Activated CD8-positive, alpha-beta T cell treated with anti-CD3 and anti-CD28 coated beads for 36 hours (primary cell): Measurements from ENCODE around the gene SETBP1. TPM values are rescaled to one million over a fixed set of nuclear protein-coding genes. Genes with fewer than 3 reads are reported as not detected.

Experiments
- ATAC-seq: fragments of 200-7000 bp; cut with Tn5 transposase; one replicate; pipeline ENCODE4 v1.10.0; 2021; ENCODE audit warnings: mild to moderate bottlenecking, moderate library complexity
- CTCF ChIA-PET: fragments of 350-600 bp; sonication (Branson Sonifier 250); formaldehyde crosslinking; loops from one replicate; lab custom pipeline; 2021; ENCODE audit warnings: antibody characterized with exemption; lab: Charles Lee
- POLR2A ChIA-PET: fragments of 350-600 bp; sonication (Branson Sonifier 250); formaldehyde crosslinking; loops from one replicate; lab custom pipeline; 2021; ENCODE audit warnings: antibody characterized with exemption; lab: Charles Lee
- DNase-seq: peaks from one replicate; pipeline ENCODE4 v3.0.0-alpha.2; 2020
- H3K27ac Mint-ChIP-seq: one replicate; pipeline ENCODE4 v1.8.0; 2021; ENCODE audit warnings: mild to moderate bottlenecking, mixed read lengths
- H3K27me3 Mint-ChIP-seq: one replicate; pipeline ENCODE4 v1.8.0; 2021; ENCODE audit warnings: mixed read lengths
- H3K36me3 Mint-ChIP-seq: one replicate; pipeline ENCODE4 v1.8.0; 2021; ENCODE audit warnings: low read depth, mixed read lengths
- H3K4me1 Mint-ChIP-seq: one replicate; pipeline ENCODE4 v1.8.0; 2021; ENCODE audit warnings: low read depth, mixed read lengths
- H3K4me3 Mint-ChIP-seq: one replicate; pipeline ENCODE4 v1.8.0; 2021; ENCODE audit warnings: mild to moderate bottlenecking, moderate library complexity, mixed read lengths
- H3K9me3 Mint-ChIP-seq: one replicate; pipeline ENCODE4 v1.8.0; 2021; ENCODE audit warnings: mixed read lengths
- intact Hi-C: fragments of 100-400 bp; cut with micrococcal nuclease; formaldehyde crosslinking; loops from one replicate; pipeline ENCODE4 v1.10.0; 2022
- total RNA-seq, 2 experiments: library from RNA; stranded (reverse); gene quantifications; one replicate each; pipeline ENCODE4 v1.2.3, GENCODE V29; 2021
- TF ChIP-seq, protein P1 (sequence below): fragments of 200-600 bp; IDR thresholded peaks from one replicate; pipeline ENCODE4 v1.8.0; 2022; ENCODE audit warnings: antibody characterized with exemption, mild to moderate bottlenecking

Gene SETBP1
- total RNA-seq, 2 experiments from 2014 or later = 10.2 to 10.4 TPM

DNA sequence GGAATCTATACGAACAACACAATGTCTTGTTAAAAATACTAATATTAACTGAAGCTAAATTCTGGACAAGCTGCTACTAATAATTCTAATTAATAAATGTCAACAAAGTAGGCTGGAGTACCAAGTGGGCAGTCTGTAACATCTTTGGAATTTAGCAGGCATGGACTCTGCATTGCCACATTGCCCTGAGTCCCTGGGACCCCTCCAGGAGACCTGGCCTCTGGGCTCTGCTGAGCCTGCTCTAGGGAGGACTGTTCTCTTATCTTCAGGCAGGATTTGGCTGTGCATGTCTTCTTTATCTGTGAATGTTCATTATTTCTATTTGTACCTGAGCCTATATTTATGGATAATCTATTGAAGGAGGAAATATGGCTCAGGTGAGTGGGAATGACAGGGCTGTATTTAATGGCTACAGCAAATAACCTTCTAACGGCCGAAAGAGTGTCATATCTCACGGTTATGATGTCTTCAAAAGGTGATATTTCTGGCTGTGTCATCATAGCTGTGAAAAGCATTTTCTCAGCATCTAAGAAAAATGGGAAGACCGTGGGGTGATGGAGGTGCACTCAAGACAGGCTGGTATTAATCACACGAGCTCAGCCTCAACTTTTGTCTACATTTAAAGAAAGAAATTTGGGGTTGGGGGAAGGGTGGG, 28.6 kb upstream of the SETBP1 start:
- no peaks in the 10 kb centered on the region for H3K36me3 Mint-ChIP-seq
- intact Hi-C loops = no loop called here
- ChIA-PET CTCF (interaction anchor here (1.8 kb wide), 1 partner anchor 27 kb away, joined by 4 read pairs; no protein-coding TSS in a partner anchor), POLR2A (no interaction called here)
- ATAC-seq (no peak), DNase-seq (no peak)
- TF ChIP-seq, protein P1, sequence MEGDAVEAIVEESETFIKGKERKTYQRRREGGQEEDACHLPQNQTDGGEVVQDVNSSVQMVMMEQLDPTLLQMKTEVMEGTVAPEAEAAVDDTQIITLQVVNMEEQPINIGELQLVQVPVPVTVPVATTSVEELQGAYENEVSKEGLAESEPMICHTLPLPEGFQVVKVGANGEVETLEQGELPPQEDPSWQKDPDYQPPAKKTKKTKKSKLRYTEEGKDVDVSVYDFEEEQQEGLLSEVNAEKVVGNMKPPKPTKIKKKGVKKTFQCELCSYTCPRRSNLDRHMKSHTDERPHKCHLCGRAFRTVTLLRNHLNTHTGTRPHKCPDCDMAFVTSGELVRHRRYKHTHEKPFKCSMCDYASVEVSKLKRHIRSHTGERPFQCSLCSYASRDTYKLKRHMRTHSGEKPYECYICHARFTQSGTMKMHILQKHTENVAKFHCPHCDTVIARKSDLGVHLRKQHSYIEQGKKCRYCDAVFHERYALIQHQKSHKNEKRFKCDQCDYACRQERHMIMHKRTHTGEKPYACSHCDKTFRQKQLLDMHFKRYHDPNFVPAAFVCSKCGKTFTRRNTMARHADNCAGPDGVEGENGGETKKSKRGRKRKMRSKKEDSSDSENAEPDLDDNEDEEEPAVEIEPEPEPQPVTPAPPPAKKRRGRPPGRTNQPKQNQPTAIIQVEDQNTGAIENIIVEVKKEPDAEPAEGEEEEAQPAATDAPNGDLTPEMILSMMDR = no peak
- H3K27me3 Mint-ChIP-seq = no peaks in the 10 kb centered on the region
- H3K27ac Mint-ChIP-seq = no peak overlapping the region
- no peaks in the 10 kb centered on the region for H3K4me1 Mint-ChIP-seq
- H3K9me3 Mint-ChIP-seq = no peaks in the 10 kb centered on the region
- H3K4me3 Mint-ChIP-seq = no peak overlapping the region

DNA sequence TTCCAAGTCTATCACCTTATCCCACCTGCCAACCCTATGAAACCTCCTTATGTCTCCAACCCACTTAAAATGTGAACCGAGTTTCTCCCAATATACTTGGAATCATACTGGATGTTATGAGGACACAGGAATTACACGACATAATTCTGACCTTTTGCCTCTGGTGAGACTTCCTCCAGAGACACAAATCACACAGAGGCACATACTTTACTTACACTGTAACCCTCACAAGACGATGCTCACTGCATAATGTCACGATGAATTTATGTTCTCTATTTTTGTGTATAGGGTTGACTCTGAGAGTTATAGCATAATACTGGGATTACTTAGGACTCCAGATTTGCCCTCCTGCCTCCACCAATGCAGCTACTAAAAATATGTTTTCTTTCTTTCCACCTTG, 28.0 kb upstream of the SETBP1 start:
- H3K36me3 Mint-ChIP-seq = no peaks in the 10 kb centered on the region
- CTCF ChIA-PET = no interaction called here
- TF ChIP-seq, protein P1 = no peak
- intact Hi-C loops = no loop called here
- H3K27me3 Mint-ChIP-seq = no peaks in the 10 kb centered on the region
- no peak overlapping the region for H3K27ac Mint-ChIP-seq
- DNase-seq = no peak
- ATAC-seq = no peak
- H3K4me3 Mint-ChIP-seq = no peak overlapping the region
- no peaks in the 10 kb centered on the region for H3K9me3 Mint-ChIP-seq
- no peaks in the 10 kb centered on the region for H3K4me1 Mint-ChIP-seq
- POLR2A ChIA-PET = interaction anchor here (0.6 kb wide), 1 partner anchor 40 kb away, joined by 3 read pairs; no protein-coding TSS in a partner anchor

DNA sequence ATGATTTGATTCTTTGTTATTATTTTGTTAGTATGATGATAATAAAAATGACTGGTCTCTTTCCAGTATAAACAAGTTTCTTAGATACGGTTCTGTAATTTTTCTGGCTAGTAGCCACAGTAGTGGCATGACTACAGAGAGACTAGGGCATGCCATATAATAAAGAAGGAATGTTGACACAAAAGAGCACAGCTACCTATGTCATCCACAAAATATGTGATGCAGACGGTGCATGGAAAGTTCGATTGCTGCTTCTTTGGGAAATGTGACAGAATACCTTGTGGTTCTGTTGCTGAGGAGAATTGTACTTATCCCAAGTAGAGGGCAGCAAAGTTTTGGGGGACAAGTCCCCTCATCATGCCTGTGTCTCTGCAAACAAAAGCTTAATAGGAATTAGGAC, 26.1 kb upstream of the SETBP1 start:
- ATAC-seq (no peak), DNase-seq (no peak)
- no peaks in the 10 kb centered on the region for H3K27me3 Mint-ChIP-seq
- no peak overlapping the region for H3K4me3 Mint-ChIP-seq
- H3K27ac Mint-ChIP-seq = no peak overlapping the region
- H3K9me3 Mint-ChIP-seq = no peaks in the 10 kb centered on the region
- CTCF ChIA-PET = interaction anchor here (0.9 kb wide), 2 partner anchors 25 to 26 kb away, joined by 3 read pairs; no protein-coding TSS in a partner anchor
- TF ChIP-seq, protein P1 = no peak
- intact Hi-C loops = no loop called here
- POLR2A ChIA-PET = no interaction called here
- no peaks in the 10 kb centered on the region for H3K4me1 Mint-ChIP-seq
- H3K36me3 Mint-ChIP-seq = no peaks in the 10 kb centered on the region

DNA sequence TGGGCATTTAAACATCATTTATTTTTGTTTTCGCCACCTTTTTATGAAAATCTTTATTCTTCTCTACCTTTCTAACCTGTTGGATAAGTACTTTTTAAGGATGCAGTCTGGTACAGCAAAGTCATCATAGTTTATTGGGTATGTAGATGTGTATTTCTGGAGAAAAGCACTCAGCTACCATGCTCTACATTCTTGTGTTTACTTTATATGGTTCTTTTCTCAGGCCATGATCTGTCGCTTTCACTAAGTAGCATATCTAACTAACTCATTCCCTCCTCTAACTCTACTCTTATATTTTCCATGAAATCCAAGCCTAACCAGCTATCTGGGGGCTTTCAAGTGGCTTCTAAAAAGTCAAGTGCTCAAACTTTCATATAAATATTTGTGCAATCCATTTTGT, 25.3 kb upstream of the SETBP1 start:
- intact Hi-C loops = no loop called here
- H3K27me3 Mint-ChIP-seq = no peaks in the 10 kb centered on the region
- CTCF ChIA-PET = interaction anchor here (0.9 kb wide), 2 partner anchors 24 to 27 kb away, joined by 3 read pairs; no protein-coding TSS in a partner anchor
- H3K4me3 Mint-ChIP-seq = no peak overlapping the region
- POLR2A ChIA-PET = no interaction called here
- no peaks in the 10 kb centered on the region for H3K9me3 Mint-ChIP-seq
- TF ChIP-seq, protein P1 = no peak
- no peaks in the 10 kb centered on the region for H3K36me3 Mint-ChIP-seq
- ATAC-seq (no peak), DNase-seq (no peak)
- no peak overlapping the region for H3K27ac Mint-ChIP-seq
- H3K4me1 Mint-ChIP-seq = no peaks in the 10 kb centered on the region

DNA sequence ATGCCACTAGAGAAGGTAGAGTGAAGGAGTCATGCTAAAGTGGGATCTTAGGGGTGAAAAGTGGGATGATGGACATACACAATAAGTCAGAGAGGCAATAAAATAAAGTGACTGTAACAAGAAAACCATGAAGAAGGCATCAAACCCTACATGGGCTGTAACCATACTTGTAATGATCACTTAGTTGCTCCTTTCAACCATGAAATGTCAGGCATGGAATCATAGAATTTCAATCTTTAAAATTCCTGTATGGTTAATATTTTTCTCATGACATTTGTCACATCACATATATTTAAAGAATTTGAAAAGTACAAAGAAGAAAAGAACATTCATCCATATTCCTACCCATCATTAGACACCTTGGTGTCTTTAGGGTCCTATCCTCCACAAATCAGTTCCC, 20.9 kb upstream of the SETBP1 start:
- no peaks in the 10 kb centered on the region for H3K4me1 Mint-ChIP-seq
- ChIA-PET POLR2A (no interaction called here), CTCF (interaction anchor here (1.1 kb wide), 1 partner anchor 553 kb away, joined by 3 read pairs; no protein-coding TSS in a partner anchor)
- H3K9me3 Mint-ChIP-seq = no peaks in the 10 kb centered on the region
- H3K27me3 Mint-ChIP-seq = peaks cover 2% of the 10 kb centered on the region
- DNase-seq (no peak), ATAC-seq (no peak)
- no peak overlapping the region for H3K4me3 Mint-ChIP-seq
- intact Hi-C loops = no loop called here
- TF ChIP-seq, protein P1 = no peak
- no peak overlapping the region for H3K27ac Mint-ChIP-seq
- H3K36me3 Mint-ChIP-seq = no peaks in the 10 kb centered on the region
